NT2/D1 (cell line): ENCODE data around the gene DNAJC4.

Experiments used
- DNase-seq: peaks from one replicate; pipeline ENCODE4 v3.0.0-alpha.2; 2011; ENCODE audit warnings: low read depth, low spot score
- H3K27me3 ChIP-seq: 2 replicates; pipeline ENCODE4 v1.6.0; 2011; ENCODE audit warnings: mild to moderate bottlenecking; ENCODE audit not compliant: insufficient read length, insufficient read depth
- H3K36me3 ChIP-seq: 2 replicates; pipeline ENCODE4 v1.6.1; 2011; ENCODE audit warnings: mild to moderate bottlenecking, low read length, mixed read lengths; ENCODE audit not compliant: insufficient read depth, insufficient read length
- H3K4me1 ChIP-seq: 2 replicates; pipeline ENCODE4 v1.5.1; 2011; ENCODE audit not compliant: insufficient read depth, insufficient read length
- H3K4me3 ChIP-seq: 2 replicates; pipeline ENCODE4 v1.5.1; 2011; ENCODE audit warnings: low read depth; ENCODE audit not compliant: insufficient read length
- H3K9ac ChIP-seq: 2 replicates; pipeline ENCODE4 v1.6.0; 2011; ENCODE audit warnings: low read depth; ENCODE audit not compliant: insufficient read length
- H3K9me3 ChIP-seq: 2 replicates; pipeline ENCODE4 v1.5.1; 2011; ENCODE audit warnings: mild to moderate bottlenecking, low read length; ENCODE audit not compliant: insufficient read depth
- SUZ12 ChIP-seq: IDR thresholded peaks from 2 replicates; pipeline ENCODE4 v1.6.1; 2011; ENCODE audit not compliant: insufficient read length, insufficient read depth; ENCODE audit errors: extremely low read depth
- YY1 ChIP-seq: IDR thresholded peaks from 2 replicates; pipeline ENCODE4 v1.6.1; 2011; ENCODE audit not compliant: insufficient read length, insufficient read depth
- ZNF274 ChIP-seq: IDR thresholded peaks from 2 replicates; pipeline ENCODE4 v1.6.1; 2011; ENCODE audit warnings: mild to moderate bottlenecking, low read depth, low read length

Gene DNAJC4

GRCh38 chr11:64204080-64204440 lies 26.3 kb upstream of the DNAJC4 start:
- H3K36me3 ChIP-seq: peaks cover 89% of the 10 kb centered on the region
- no peaks in the 10 kb centered on the region for H3K27me3 ChIP-seq
- no peak for DNase-seq
- no peak overlapping the region for H3K4me3 ChIP-seq
- H3K9ac ChIP-seq: peak overlapping the region; percentile 9
- TF ChIP-seq YY1: no peak
- no peak for TF ChIP-seq SUZ12
- TF ChIP-seq ZNF274: no peak
- peaks cover 23% of the 10 kb centered on the region for H3K4me1 ChIP-seq
- H3K9me3 ChIP-seq: no peaks in the 10 kb centered on the region

- Histone ChIP-seq H3K36me3 (peaks cover 90% of the 10 kb centered on the region), H3K27me3 (no peaks in the 10 kb centered on the region), H3K4me3 (no peak overlapping the region), H3K4me1 (peaks cover 23% of the 10 kb centered on the region), H3K9ac (no peak overlapping the region), H3K9me3 (no peaks in the 10 kb centered on the region)
- peak; percentile 78 for DNase-seq
- no peak for TF ChIP-seq ZNF274
- TF ChIP-seq YY1: no peak
- TF ChIP-seq SUZ12: no peak
These were observed 25.8 kb upstream of the DNAJC4 start for GRCh38 chr11:64204464-64204989.

GRCh38 chr11:64206457-64207255 lies 23.7 kb upstream of the DNAJC4 start, which contains the start of gene FERMT3:
FERMT3 (plus strand) TSS chr11:64206721; CDS start chr11:64207365, 644 bp downstream.
- Histone ChIP-seq H3K4me3 (no peak within 1 kb of the TSS), H3K9ac (peak within 1 kb of the TSS; percentile 9), H3K9me3 (no peaks in the 10 kb centered on the region), H3K27me3 (no peaks in the 10 kb centered on the region), H3K36me3 (peaks cover 77% of the 10 kb centered on the region), H3K4me1 (peaks cover 23% of the 10 kb centered on the region)
- DNase-seq: no peak
- TF ChIP-seq YY1 (no peak), ZNF274 (no peak), SUZ12 (no peak)

- Histone ChIP-seq H3K9ac (peak overlapping the region; percentile 9), H3K4me1 (peaks cover 23% of the 10 kb centered on the region), H3K9me3 (no peaks in the 10 kb centered on the region), H3K27me3 (no peaks in the 10 kb centered on the region), H3K4me3 (no peak overlapping the region), H3K36me3 (peaks cover 77% of the 10 kb centered on the region)
- DNase-seq: no peak
- TF ChIP-seq SUZ12 (no peak), ZNF274 (no peak), YY1 (no peak)
These were observed 22.9 kb upstream of the DNAJC4 start for GRCh38 chr11:64207256-64208085.

- H3K9ac ChIP-seq: peak overlapping the region; percentile 9
- no peaks in the 10 kb centered on the region for H3K27me3 ChIP-seq
- no peak overlapping the region for H3K4me3 ChIP-seq
- H3K36me3 ChIP-seq: peaks cover 72% of the 10 kb centered on the region
- no peaks in the 10 kb centered on the region for H3K9me3 ChIP-seq
- no peak for DNase-seq
- H3K4me1 ChIP-seq: peaks cover 23% of the 10 kb centered on the region
- TF ChIP-seq YY1: no peak
- no peak for TF ChIP-seq SUZ12
- no peak for TF ChIP-seq ZNF274
These were observed 22.1 kb upstream of the DNAJC4 start for GRCh38 chr11:64208086-64208795.

- DNase-seq: no peak
- no peaks in the 10 kb centered on the region for H3K9me3 ChIP-seq
- no peak overlapping the region for H3K4me3 ChIP-seq
- H3K9ac ChIP-seq: no peak overlapping the region
- no peaks in the 10 kb centered on the region for H3K27me3 ChIP-seq
- H3K4me1 ChIP-seq: peaks cover 20% of the 10 kb centered on the region
- peaks cover 64% of the 10 kb centered on the region for H3K36me3 ChIP-seq
- TF ChIP-seq ZNF274: no peak
These were observed 21.4 kb upstream of the DNAJC4 start for GRCh38 chr11:64208796-64209562.
